Hematopoietic multipotent progenitor cell treated with erythropoietin and hydrocortisone succinate and interleukin-3 and kit ligand, for 15 days (in vitro differentiated cells): ENCODE measurements around the gene IFNA6.
"Not testable (repeated sequence)": the region's sequence is repeated elsewhere in the genome, so short reads cannot be mapped to it uniquely, and the experiment has no call there.

Experiments
- DNase-seq: peaks from one replicate; pipeline ENCODE4 v3.0.0-alpha.2; 2015; ENCODE audit warnings: low spot score

The IFNA6 gene

GRCh38 chr9:21350787-21351186 is at the start of gene IFNA6:
TSS of gene IFNA6 (minus strand) at chr9:21350887. CDS start at chr9:21350887, 0 bp downstream.
- DNase-seq, result no peak

DNA sequence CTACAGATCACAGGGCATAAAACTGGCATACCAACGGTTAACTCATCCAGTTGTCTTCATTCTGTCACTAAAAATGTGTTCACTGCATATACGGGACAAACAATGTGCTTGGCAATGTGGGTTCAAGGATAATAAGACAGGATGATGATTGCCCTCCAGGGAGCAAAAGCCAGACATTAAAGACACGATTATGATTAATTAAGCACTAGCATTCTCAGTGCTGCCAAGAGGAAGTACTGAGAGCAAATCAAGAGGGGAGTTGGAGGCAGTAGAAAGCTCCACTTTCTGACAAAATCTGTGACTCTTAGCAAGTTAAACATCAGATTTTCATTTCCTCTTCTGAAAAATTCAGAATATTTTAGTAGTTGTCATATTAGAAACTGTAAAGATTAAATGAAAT is 49.3 kb upstream of the IFNA6 start:
- no peak for DNase-seq

DNA sequence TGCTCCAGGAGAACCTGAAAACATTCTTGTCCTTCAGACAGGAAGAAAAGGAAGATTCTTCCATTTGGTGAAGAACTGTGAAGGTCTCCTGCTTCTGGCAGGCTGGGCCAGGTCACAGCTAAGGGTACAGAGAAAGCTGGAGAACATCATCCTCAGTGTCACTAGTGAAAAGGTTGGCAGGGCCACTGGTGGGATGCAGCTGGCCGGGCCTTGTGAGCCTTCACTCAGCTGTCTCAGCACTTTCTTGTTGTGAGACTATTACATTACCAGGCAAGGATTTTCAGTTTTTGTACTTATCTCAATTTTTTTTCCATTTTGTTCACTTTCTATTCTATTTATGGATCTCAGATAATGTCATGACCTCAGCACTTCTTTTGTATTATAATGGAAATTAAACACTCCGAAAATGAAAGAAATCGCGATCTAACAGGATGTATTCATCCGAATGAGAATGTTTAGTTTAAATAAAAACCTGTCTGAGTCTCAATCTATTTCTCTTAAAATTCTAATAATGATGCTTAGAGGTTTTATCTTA is 48.3 kb upstream of the IFNA6 start:
- DNase-seq, result no peak

- peak; percentile 22 for DNase-seq
Measured at GRCh38 chr9:21395778-21396717, 45.4 kb upstream of the IFNA6 start.

GRCh38 chr9:21392270-21392669 is 41.6 kb upstream of the IFNA6 start:
- no peak for DNase-seq

- no peak for DNase-seq
Measured at GRCh38 chr9:21385131-21385670, 34.5 kb upstream of the IFNA6 start, which contains the start of gene IFNA2. TSS of gene IFNA2 (minus strand) at chr9:21385398. CDS start at chr9:21385329, 69 bp downstream.

- DNase-seq, result no peak
Measured at GRCh38 chr9:21383627-21384026, 32.9 kb upstream of the IFNA6 start.

DNA sequence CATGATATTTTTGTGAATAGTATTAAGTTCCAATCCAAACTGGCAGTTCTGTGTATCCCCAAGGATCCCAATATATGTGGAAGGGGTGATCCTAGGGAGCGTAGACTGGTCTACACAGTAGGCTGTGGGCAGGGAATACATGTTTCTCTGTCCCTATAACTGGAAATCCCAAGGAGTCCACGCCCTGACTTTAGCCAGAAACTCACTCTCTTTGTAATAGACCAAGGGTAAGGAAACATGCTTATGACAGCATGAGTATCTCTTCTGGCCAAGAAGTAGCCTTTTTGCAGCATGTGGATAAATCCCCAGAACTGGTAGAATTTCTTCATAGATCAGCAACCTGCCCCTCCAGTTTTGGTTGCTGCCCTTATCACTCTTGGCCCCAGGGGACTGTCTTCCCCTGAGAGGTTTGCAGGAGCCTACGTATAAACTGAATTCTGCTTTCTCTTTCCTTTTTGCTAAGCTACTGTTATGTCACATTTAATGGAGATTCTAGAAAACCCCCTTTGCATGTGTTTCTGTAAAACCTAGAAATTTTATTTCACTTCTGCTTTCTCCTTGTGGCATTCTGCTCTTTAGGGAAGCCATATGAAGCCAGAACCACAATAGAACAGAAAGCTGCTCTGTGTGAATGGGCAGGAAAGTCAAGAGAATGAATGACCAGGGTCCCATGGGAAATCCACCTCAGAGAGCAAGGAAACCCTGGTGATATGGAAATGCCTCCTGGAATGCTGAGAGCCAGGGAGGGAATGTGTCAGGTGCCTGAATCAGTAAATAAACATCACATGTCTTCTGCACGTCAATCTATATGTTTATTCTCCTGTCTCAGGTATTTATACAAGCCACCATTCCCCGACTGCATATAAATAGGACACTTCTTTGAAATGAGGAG is 31.0 kb upstream of the IFNA6 start:
- DNase-seq, result no peak

DNA sequence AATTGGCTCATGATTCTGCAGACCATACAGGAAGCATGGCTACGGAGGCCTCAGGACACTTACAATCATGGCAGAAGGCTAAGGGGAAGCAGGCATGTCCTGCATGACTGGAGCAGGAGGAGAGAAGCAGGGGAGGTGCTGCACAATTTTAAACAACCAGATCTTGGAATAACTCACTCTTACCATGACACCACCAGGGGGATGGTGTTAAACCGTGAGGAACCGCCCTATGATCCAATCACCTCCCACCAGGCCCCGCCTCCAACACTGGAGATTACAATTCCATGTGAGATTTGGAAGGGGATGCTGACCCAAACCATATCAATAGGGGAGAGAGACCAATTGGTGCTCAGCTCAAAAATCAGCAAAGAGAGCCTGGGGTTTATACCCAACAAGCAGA is 20.8 kb upstream of the IFNA6 start:
- not testable (repeated sequence) for DNase-seq

- no peak for DNase-seq
Measured at GRCh38 chr9:21367957-21368356, 17.3 kb upstream of the IFNA6 start, which contains the start of gene IFNA13. TSS of gene IFNA13 (minus strand) at chr9:21368057. CDS start at chr9:21368010, 47 bp downstream.

DNA sequence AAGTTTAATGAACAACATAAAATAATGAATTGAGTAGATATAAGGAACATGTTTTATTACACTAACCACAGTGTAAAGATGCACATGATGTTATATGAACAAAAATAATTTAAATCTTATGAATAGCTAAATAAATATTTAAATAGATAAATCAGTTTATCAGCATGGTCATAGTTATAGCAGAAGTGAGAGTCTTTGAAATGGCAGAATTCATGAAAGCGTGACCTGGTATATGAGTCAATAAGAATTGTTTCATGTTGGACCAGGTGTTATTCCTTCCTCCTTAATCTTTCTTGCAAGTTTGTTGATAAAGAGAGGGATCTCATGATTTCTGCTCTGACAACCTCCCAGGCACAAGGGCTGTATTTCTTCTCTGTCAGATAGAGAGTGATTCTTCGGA is 16.5 kb upstream of the IFNA6 start:
- not testable (repeated sequence) for DNase-seq

- DNase-seq, result no peak
Measured at GRCh38 chr9:21362287-21362686, 11.6 kb upstream of the IFNA6 start.

DNA sequence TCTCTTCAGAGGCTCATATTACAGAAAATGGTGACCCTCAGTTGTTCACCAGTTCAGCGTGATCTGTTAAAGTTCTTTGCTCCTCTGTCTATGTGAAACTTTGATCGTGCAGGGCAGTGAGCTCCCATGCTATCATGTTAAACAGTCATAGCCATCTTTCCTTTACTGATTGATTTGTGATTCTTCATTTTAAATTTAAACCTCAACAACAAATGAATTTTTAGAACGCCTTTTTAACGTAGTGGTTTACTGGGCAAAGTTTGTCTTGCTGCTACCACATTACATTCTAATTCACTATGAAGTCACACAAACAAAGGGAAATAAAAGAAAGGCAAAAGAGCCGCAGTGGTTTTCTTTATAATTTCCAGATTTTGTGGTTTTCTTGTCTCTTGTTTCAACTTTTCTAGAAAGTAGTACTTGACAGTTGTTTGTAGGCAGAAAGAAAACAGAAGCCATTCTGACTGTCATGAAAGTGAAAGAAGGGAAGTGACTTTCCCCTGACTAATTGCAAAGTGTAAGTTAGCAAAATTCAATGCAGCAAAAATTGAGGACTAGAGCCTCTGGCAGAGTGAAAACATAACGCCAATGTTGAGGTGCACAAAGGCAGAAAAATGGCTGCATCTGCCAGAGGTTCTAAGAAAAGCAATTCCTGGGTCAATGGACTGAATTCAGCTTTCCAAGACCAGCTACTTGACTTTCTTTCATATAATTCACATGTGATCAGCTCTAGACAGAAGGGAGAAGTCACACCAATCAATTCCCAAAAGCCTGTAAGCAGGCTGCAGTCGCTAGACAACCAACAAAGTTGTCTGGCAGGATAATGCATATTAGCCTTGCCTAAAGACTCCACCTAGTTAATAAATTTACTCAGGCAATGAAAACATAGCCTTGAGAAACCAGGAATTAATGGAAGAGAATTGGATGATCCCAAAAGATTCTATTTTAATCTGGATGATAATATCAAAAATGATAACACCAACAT is 7.1 kb upstream of the IFNA6 start:
- no peak for DNase-seq

DNA sequence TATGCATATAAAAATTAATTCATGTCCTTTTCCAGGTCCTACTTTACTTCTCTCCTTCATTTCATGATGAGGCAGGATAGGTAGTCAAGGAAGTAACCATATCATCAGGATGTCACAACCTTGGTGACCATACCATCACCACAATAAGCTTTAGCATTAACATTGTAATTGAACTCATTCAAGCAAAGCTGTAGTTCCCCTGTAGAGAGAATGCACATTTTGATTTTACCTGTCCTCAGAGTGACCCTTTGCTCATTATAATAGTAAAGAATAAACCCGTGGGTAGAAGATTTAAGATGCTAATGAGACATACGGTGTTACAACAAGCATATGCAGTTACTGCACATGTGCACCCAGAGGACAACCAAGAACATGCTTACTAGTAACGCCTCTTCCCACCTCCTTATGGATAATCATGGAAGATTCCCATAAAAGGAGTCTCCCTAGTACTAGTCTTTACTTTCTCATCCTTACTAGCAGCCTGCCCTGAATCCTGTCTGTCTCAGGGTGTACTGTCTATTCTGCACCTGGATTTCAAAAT is 2.2 kb downstream of the IFNA6 start:
- no peak for DNase-seq

GRCh38 chr9:21340735-21341134 is 10.0 kb downstream of the IFNA6 start:
- no peak for DNase-seq

- DNase-seq, result no peak
Measured at GRCh38 chr9:21336457-21336856, 14.2 kb downstream of the IFNA6 start.

DNA sequence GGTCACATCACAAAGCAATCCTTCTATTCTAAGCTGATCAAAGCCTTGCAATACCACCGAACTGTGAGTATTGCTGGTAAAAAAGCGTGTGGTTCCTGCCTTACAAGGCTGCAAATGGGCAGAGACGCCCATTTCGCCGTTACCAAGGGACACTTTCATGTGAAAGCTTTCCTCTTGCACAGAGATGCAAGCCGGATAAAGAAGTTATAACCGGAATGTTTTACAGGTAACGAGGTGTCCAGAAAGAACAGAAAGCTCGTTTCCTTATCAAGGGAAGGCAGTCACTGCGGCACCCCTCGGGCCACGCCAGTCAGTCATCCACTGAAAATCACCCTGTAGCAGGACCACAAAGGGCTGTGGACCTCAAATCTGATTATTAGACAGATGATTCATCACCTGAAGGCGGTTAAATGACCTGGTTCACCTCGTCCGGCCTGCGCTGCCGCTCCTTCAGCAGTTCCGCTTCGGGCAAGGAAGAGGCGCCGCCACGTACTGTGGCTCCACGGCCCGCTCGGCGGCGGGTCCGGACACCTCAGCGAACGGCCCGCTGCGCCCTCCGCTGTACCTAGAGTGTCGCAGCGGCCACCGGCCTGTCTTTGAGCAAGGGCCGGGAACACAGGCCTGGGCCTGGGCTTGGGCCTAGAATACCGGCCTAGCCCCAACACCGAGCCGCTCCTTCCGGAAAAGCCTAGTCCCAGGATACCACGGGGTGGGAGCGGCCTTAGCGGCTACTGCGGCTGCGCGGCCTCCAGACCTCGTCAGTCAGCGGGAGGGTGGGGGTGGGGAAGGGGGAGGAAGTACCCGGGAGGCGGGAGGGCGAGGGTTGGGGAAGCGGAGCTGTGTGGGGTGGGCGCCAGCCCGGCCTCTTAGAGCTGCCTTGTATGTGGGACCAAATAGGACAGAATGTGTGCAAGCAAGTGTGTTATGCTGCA is 15.7 kb downstream of the IFNA6 start, which contains the start of gene KLHL9:
Gene KLHL9, minus strand, starts transcription at position 704 of the 932 bp plus-strand sequence. Its CDS starts 545 bp downstream, at position 159.
- DNase-seq, result peak; percentile 84

DNA sequence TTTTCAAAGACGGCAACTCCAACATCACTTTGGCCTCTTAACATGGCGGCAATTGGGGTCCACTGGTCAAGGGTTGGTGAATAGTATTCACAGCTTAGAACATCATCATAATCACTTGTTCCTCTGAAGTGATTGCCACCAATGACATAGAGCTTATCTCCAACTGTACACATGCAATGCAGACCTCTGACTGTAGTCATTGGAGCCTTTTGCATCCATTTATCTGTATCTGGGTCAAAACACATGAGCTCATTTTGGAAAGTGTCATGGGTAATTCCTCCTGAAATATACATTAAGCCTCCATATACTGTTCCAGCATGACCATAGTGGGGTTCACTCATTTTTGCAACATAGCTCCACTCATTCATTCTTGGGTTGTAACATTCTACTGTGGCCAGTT is 17.5 kb downstream of the IFNA6 start:
- peak; percentile 22 for DNase-seq
